Endothelial cell of umbilical vein (primary cell): ENCODE measurements around the gene MAU2. TPM values are rescaled to one million over a fixed set of nuclear protein-coding genes. Genes with fewer than 3 reads are reported as not detected.
"Not testable (repeated sequence)": the region's sequence is repeated elsewhere in the genome, so short reads cannot be mapped to it uniquely, and the experiment has no call there.

Experiments used
- BruUV-seq: library from RNA; stranded (reverse); fragments of 400-500 nt; replicated peaks from 2 replicates; lab custom pipeline; 2021; lab: Mats Ljungman, UMichigan
- CTCF ChIA-PET: fragments of 300-600, 350-600 bp; sonication (Branson Sonifier 250); formaldehyde crosslinking; loops from one replicate; lab custom pipeline; 2021; ENCODE audit warnings: antibody characterized with exemption, inconsistent platforms; lab: Charles Lee
- POLR2A ChIA-PET: fragments of 300-600, 350-600 bp; sonication (Branson Sonifier 250); formaldehyde crosslinking; loops from one replicate; lab custom pipeline; 2021; ENCODE audit warnings: antibody characterized with exemption, inconsistent platforms; lab: Charles Lee
- DNase-seq: peaks from one replicate; pipeline ENCODE4 v3.0.0-alpha.2; 2011; ENCODE audit warnings: low read depth, low spot score
- FAIRE-seq: peaks from 2 replicates; lab custom pipeline; 2011; peaks lifted over from hg19 to GRCh38; lab: Jason Lieb, UNC
- H2AFZ ChIP-seq: 2 replicates; pipeline ENCODE4 v1.6.0; 2012; ENCODE audit warnings: low read depth, low read length, control low read depth, inconsistent platforms
- H3K27ac ChIP-seq: 2 replicates; pipeline ENCODE4 v1.5.1; 2011; ENCODE audit warnings: low read depth, mild to moderate bottlenecking, control low read depth, low read length, moderate library complexity; ENCODE audit not compliant: insufficient read depth
- H3K27me3 ChIP-seq, 2 experiments: 2 replicates each; pipeline versions ENCODE4 v1.6.0 to v1.6.1; 2011; ENCODE audit warnings: low read length in 2 of 2, mixed read lengths in 1 of 2; ENCODE audit not compliant: control insufficient read depth in 2 of 2, insufficient read depth in 2 of 2
- H3K36me3 ChIP-seq, 2 experiments: 2 replicates in 1 of 2; 3 replicates in 1 of 2; pipeline ENCODE4 v1.5.1; 2011; ENCODE audit warnings: low read length in 2 of 2, mild to moderate bottlenecking in 1 of 2, moderate library complexity in 1 of 2; ENCODE audit not compliant: control insufficient read depth in 2 of 2, insufficient read depth in 2 of 2; ENCODE audit errors: extremely low read depth in 1 of 2
- H3K4me1 ChIP-seq: 3 replicates; pipeline ENCODE4 v1.5.1; 2011; ENCODE audit warnings: mild to moderate bottlenecking, low read length; ENCODE audit not compliant: control insufficient read depth, insufficient read depth; ENCODE audit errors: extremely low read depth
- H3K4me2 ChIP-seq: 2 replicates; pipeline ENCODE4 v1.6.1; 2011; ENCODE audit warnings: low read length, control low read depth, mixed read lengths; ENCODE audit not compliant: insufficient read depth
- H3K4me3 ChIP-seq, 3 experiments: fragments of 200-600 bp in 1 of 3; sonication (generic), shearing (Covaris generic) in 1 of 3; replicated peaks in 1 of 3; 2 replicates each; pipeline ENCODE4 v1.5.1; 2011 to 2016; ENCODE audit warnings: control low read depth in 3 of 3, low read length in 3 of 3, mild to moderate bottlenecking in 2 of 3, inconsistent platforms in 1 of 3, low read depth in 1 of 3, moderate library complexity in 1 of 3; ENCODE audit not compliant: insufficient read depth in 1 of 3
- H3K79me2 ChIP-seq: 2 replicates; pipeline ENCODE4 v1.6.0; 2012; ENCODE audit warnings: low read length, inconsistent platforms; ENCODE audit not compliant: control insufficient read depth, insufficient read depth
- H3K9ac ChIP-seq: replicated peaks from 2 replicates; pipeline ENCODE3; 2011; ENCODE audit warnings: low read length, control low read depth; ENCODE audit not compliant: insufficient read depth; ENCODE audit errors: extremely low read depth
- H3K9me1 ChIP-seq: replicated peaks from 3 replicates; pipeline ENCODE4 v1.6.0; 2011; ENCODE audit warnings: mild to moderate bottlenecking, low read length; ENCODE audit not compliant: control insufficient read depth, insufficient read depth; ENCODE audit errors: extremely low read depth
- H3K9me3 ChIP-seq: replicated peaks from 2 replicates; pipeline ENCODE4 v1.5.1; 2012; ENCODE audit warnings: low read length, inconsistent platforms; ENCODE audit not compliant: control insufficient read depth, insufficient read depth
- H4K20me1 ChIP-seq: replicated peaks from 2 replicates; pipeline ENCODE3; 2011; ENCODE audit warnings: mild to moderate bottlenecking, low read length; ENCODE audit not compliant: control insufficient read depth, insufficient read depth; ENCODE audit errors: extremely low read depth
- EZH2 ChIP-seq: IDR thresholded peaks from 2 replicates; pipeline ENCODE4 v1.6.1; 2012; ENCODE audit warnings: borderline replicate concordance, low read depth, mild to moderate bottlenecking, moderate library complexity, low read length, inconsistent platforms; ENCODE audit not compliant: severe bottlenecking
- FOS ChIP-seq: IDR thresholded peaks from 2 replicates; pipeline ENCODE4 v1.6.1; 2011; ENCODE audit warnings: mild to moderate bottlenecking, low read length, moderate library complexity, borderline replicate concordance; ENCODE audit not compliant: insufficient read depth
- GATA2 ChIP-seq: IDR thresholded peaks from 2 replicates; pipeline ENCODE4 v1.7.0; 2011; ENCODE audit warnings: low read depth, mild to moderate bottlenecking, moderate library complexity, mixed read lengths, low read length; ENCODE audit not compliant: insufficient read length, insufficient read depth
- JUN ChIP-seq: IDR thresholded peaks from 2 replicates; pipeline ENCODE4 v1.6.1; 2011; ENCODE audit warnings: borderline replicate concordance, low read depth; ENCODE audit not compliant: insufficient read length, insufficient read depth
- MYC ChIP-seq: IDR thresholded peaks from one replicate; pipeline ENCODE4 v1.6.1; 2011; ENCODE audit warnings: mild to moderate bottlenecking, low read depth, low read length
- POLR2A ChIP-seq: IDR thresholded peaks from 2 replicates; pipeline ENCODE4 v1.6.1; 2012; ENCODE audit warnings: low read depth, mild to moderate bottlenecking, control low read depth, low read length
- POLR2AphosphoS5 ChIP-seq: IDR thresholded peaks from 2 replicates; pipeline ENCODE4 v1.6.1; 2012; ENCODE audit warnings: low read depth, mild to moderate bottlenecking, control low read depth, low read length, moderate library complexity; ENCODE audit not compliant: insufficient read depth
- dilution Hi-C: fragments of 300-500 bp; cut with MboI; formaldehyde crosslinking; loops from one replicate; pipeline ENCODE4 v1.15.0; 2019; ENCODE audit warnings: low sequenced_read_pairs; ENCODE audit not compliant: extremely low pct_ligation_motif_present
- intact Hi-C: fragments of 100-400 bp; cut with micrococcal nuclease; formaldehyde crosslinking; loops from one replicate; pipeline ENCODE4 v1.10.0; 2022
- polyA plus RNA-seq, 4 experiments: library from polyadenylated mRNA; depleted of rRNA in 3 of 4; stranded (reverse) in 3 of 4; unstranded in 1 of 4; fragments of >200 nt; gene quantifications; 2 replicates each; pipeline versions ENCODE4 v1.2.1 to v1.2.3, GENCODE V29; 2011 to 2012; ENCODE audit warnings: missing spikeins in 1 of 4
- total RNA-seq: library from RNA; stranded (reverse); gene quantifications from 2 replicates; pipeline ENCODE4 v1.2.3, GENCODE V29; 2021
- TF ChIP-seq, protein P1 (sequence below): IDR thresholded peaks from 2 replicates; pipeline ENCODE4 v1.6.1; 2011; ENCODE audit not compliant: insufficient read depth, insufficient read length
- TF ChIP-seq, protein P2 (sequence below), 2 donors: IDR thresholded peaks; 1 replicate in 1 of 2; 2 replicates in 1 of 2; pipeline ENCODE4 v1.5.1; 2011; ENCODE audit warnings: low read length in 2 of 2, mild to moderate bottlenecking in 2 of 2, moderate library complexity in 2 of 2, control low read depth in 1 of 2, inconsistent platforms in 1 of 2, low read depth in 1 of 2; ENCODE audit not compliant: insufficient read depth in 1 of 2; ENCODE audit errors: extremely low read depth in 1 of 2

MAU2 gene
- total and polyA plus RNA-seq, 2 donors (not counting 3 experiments of a cell fraction or from before 2014, with no cell fraction given) = 36.9 to 70.0 TPM

DNA sequence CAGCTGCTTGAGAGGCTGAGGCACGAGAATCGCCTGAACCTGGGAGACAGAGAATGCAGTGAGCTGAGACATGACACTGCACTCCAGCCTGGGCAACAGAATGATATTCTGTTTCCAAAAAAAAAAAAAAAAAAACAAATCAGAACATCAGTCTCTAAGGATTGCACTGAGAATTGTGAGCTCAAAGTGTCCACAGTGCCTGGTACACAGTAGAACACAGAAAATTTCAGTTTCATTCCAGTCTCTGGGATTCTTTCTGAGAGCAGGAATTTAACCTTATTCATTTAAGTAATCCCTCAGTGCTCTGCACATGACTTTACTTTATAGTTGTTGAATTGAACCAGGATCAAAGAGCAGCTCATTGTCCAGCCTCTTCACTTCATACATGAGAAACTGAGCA is 58.9 kb downstream of the MAU2 start:
- no peaks in the 10 kb centered on the region for H3K9me1 ChIP-seq
- no TSS peak for BruUV-seq
- peaks cover 6% of the 10 kb centered on the region for H3K4me1 ChIP-seq
- no peaks in the 10 kb centered on the region for H3K27me3 ChIP-seq
- H3K36me3 ChIP-seq = no peaks in the 10 kb centered on the region
- H2AFZ ChIP-seq = no peak overlapping the region
- no peak overlapping the region for H3K4me3 ChIP-seq
- no peak for FAIRE-seq
- H3K9me3 ChIP-seq = no peaks in the 10 kb centered on the region
- no peaks in the 10 kb centered on the region for H4K20me1 ChIP-seq
- intact Hi-C loops (no loop called here), dilution Hi-C loops (no loop called here)
- no peak overlapping the region for H3K27ac ChIP-seq
- no peak overlapping the region for H3K4me2 ChIP-seq
- ChIA-PET CTCF (interaction anchor here (1.0 kb wide), 1 partner anchor 111 kb away, joined by 3 read pairs; no protein-coding TSS in a partner anchor), POLR2A (no interaction called here)
- DNase-seq = no peak
- TF ChIP-seq GATA2 (no peak), JUN (no peak), MYC (no peak), POLR2A (no peak), EZH2 (no peak), FOS (no peak), POLR2AphosphoS5 (no peak)
- TF ChIP-seq, protein P1, sequence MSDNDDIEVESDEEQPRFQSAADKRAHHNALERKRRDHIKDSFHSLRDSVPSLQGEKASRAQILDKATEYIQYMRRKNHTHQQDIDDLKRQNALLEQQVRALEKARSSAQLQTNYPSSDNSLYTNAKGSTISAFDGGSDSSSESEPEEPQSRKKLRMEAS = no peak
- TF ChIP-seq, protein P2, sequence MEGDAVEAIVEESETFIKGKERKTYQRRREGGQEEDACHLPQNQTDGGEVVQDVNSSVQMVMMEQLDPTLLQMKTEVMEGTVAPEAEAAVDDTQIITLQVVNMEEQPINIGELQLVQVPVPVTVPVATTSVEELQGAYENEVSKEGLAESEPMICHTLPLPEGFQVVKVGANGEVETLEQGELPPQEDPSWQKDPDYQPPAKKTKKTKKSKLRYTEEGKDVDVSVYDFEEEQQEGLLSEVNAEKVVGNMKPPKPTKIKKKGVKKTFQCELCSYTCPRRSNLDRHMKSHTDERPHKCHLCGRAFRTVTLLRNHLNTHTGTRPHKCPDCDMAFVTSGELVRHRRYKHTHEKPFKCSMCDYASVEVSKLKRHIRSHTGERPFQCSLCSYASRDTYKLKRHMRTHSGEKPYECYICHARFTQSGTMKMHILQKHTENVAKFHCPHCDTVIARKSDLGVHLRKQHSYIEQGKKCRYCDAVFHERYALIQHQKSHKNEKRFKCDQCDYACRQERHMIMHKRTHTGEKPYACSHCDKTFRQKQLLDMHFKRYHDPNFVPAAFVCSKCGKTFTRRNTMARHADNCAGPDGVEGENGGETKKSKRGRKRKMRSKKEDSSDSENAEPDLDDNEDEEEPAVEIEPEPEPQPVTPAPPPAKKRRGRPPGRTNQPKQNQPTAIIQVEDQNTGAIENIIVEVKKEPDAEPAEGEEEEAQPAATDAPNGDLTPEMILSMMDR (IDR thresholded peaks at IDR 0.05; ENCODE audit: extremely low read depth in 1 of 2, insufficient read depth in 1 of 2, low read depth in 1 of 2, low read length in 2 of 2) = no peak
- H3K79me2 ChIP-seq = no peaks in the 10 kb centered on the region
- no peak overlapping the region for H3K9ac ChIP-seq

DNA sequence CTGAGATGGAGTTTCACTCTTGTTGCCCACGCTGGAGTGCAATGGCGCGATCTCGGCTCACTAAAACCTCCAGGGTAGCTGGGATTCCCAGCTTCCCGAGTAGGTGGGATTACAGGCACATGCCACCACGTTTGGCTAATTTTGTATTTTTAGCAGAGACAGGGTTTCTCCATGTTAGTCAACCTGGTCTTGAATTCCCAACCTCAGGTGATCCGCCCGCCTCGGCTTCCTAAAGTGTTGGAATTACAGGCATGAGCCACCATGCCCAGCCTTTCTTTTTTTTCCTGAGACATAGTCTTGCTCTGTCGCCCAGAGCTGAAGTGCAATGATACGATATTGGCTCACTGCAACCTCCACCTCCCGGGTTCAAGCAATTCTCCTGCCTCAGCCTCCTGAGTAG is 59.7 kb downstream of the MAU2 start:
- H3K27me3 ChIP-seq, H3K9ac ChIP-seq, H3K79me2 ChIP-seq, H3K9me3 ChIP-seq, H3K9me1 ChIP-seq, H3K36me3 ChIP-seq, H3K27ac ChIP-seq, H3K4me2 ChIP-seq, H4K20me1 ChIP-seq, POLR2A ChIA-PET, H2AFZ ChIP-seq, BruUV-seq, DNase-seq, dilution Hi-C loops, H3K4me3 ChIP-seq, intact Hi-C loops: not testable (repeated sequence)
- H3K4me1 ChIP-seq = peaks cover 12% of the 10 kb centered on the region
- peak; percentile 15 for FAIRE-seq
- CTCF ChIA-PET = interaction anchor here (0.9 kb wide), 1 partner anchor 24 kb away, joined by 3 read pairs; no protein-coding TSS in a partner anchor
